Ovary (tissue), 9 donors: Measurements from ENCODE around the gene SEZ6. TPM values are rescaled to one million over a fixed set of nuclear protein-coding genes. Genes with fewer than 3 reads are reported as not detected.

Experiments
- DNase-seq, 5 donors: peaks; one replicate each; pipeline ENCODE4 v3.0.0-alpha.2; 2019 to 2020
- H3K27ac ChIP-seq, 2 donors: fragments of 200-600 bp; one replicate each; pipeline versions ENCODE4 v1.5.1 to v1.8.0; 2019 to 2022
- H3K27me3 ChIP-seq: fragments of 200-600 bp; one replicate; pipeline ENCODE4 v1.8.0; 2022
- H3K36me3 ChIP-seq: fragments of 200-600 bp; sonication (generic); one replicate; pipeline ENCODE4 v1.5.1; 2019
- H3K4me1 ChIP-seq: one replicate; pipeline ENCODE4 v1.8.1; 2013; ENCODE audit warnings: mild to moderate bottlenecking, moderate library complexity; ENCODE audit not compliant: insufficient read depth
- H3K4me3 ChIP-seq: fragments of 200-600 bp; sonication (generic); one replicate; pipeline ENCODE4 v1.5.1; 2017
- H3K9me3 ChIP-seq, 2 donors: fragments of 200-600 bp in 1 of 2; sonication (generic) in 1 of 2; one replicate each; pipeline versions ENCODE4 v1.5.1 to v1.8.1; 2013 to 2019; ENCODE audit warnings: mild to moderate bottlenecking in 1 of 2, moderate library complexity in 1 of 2
- EP300 ChIP-seq: sonication (generic); formaldehyde crosslinking; IDR thresholded peaks from one replicate; pipeline ENCODE4 v1.6.1; 2017; ENCODE audit warnings: antibody characterized with exemption
- POLR2A ChIP-seq: fragments of 450-650 bp; IDR thresholded peaks from one replicate; pipeline ENCODE4 v1.6.1; 2017; ENCODE audit warnings: antibody characterized with exemption, mild to moderate bottlenecking, moderate library complexity
- WGBS, 3 donors: extraction: QIAGEN DNeasy Blood & Tissue Kit in 1 of 3; methylation state at CpG; one replicate each; pipeline versions ENCODE4 v1.1.5 to v1.1.7; 2013 to 2017; 5-methylcytosine and 5-hydroxymethylcytosine counted together
- intact Hi-C, 4 donors: fragments of 100-400 bp; cut with DNase I; formaldehyde crosslinking; loops; one replicate each; pipeline versions ENCODE4 v1.11.0 to v1.15.1; 2022 to 2023
- polyA plus RNA-seq, 2 donors: library from polyadenylated mRNA; stranded (reverse); fragments of 200-250 nt in 1 of 2; fragments of 350-450 nt in 1 of 2; fragmentation: Illumina TruSeq in 1 of 2; extraction: RNeasy Lipid Tissue Mini Kit (QIAGEN cat#74804) in 1 of 2; gene quantifications; one replicate each; pipeline ENCODE4 v1.2.3, GENCODE V29; 2013 to 2014
- total RNA-seq, 7 donors: library from RNA; depleted of rRNA in 2 of 7; stranded (reverse); fragments of >200 nt in 2 of 7; fragmentation: NEBNext Ultra II Directional in 3 of 7; extraction: Animal tissue kit (Norgen Biotek cat#: 25700) in 3 of 7; gene quantifications; one replicate each; pipeline versions ENCODE4 v1.1.0 to v1.2.4, GENCODE V29; 2016 to 2023
- TF ChIP-seq, protein P1 (sequence below), 3 donors: fragments of 450-650 bp in 2 of 3; fragments of 200-600 bp in 1 of 3; IDR thresholded peaks; one replicate each; pipeline versions ENCODE4 v1.5.1 to v1.8.0; 2016 to 2022; ENCODE audit warnings: antibody characterized with exemption in 3 of 3, mild to moderate bottlenecking in 1 of 3
- donor health status: DM: no; HTN: no; CAD: no; lungs with moderate emphysema.
- donor health status: DM: no; HTN: no; CAD: no.
- donor health status: Bipolar disorder and iron deficiency.
- donor health status: DM: yes; HTN: yes; CAD: no.
- donor health status: DM: no; HTN: no; CAD: no.
- donor health status: DM: yes; HTN: yes; CAD: no.

Gene SEZ6
- total and polyA plus RNA-seq, 9 donors: not detected

DNA sequence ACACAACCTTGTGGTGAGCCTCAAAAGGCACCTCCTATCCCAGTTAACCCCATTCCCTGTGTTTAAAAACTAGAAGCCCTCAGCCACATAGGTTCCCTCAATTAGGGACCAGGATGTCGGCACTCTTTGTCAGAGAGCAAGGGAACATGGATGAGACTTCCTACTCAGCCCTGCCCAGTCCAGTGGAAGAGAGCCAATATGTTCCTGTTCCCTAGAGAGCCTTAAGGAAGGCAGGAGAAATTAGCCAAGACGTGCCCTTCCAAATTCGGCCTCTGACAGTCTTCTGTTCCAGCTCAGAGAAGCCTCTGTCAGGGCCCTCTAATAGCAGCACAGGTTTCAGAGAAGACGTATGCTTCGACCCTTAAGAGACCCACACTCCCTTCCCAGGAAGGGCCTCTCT, 88.4 kb downstream of the SEZ6 start:
- H3K36me3 ChIP-seq: no peaks in the 10 kb centered on the region
- intact Hi-C loops: loop anchor here in 2 of 4 donors (10.0 kb wide), 1 partner anchor 153 kb away; no protein-coding TSS in a partner anchor
- 55 to 69% (median 68%) methylated on average over 5 of the region's 5 CpGs for WGBS, 3 donors
- H3K27me3 ChIP-seq: no peaks in the 10 kb centered on the region
- TF ChIP-seq, protein P1, sequence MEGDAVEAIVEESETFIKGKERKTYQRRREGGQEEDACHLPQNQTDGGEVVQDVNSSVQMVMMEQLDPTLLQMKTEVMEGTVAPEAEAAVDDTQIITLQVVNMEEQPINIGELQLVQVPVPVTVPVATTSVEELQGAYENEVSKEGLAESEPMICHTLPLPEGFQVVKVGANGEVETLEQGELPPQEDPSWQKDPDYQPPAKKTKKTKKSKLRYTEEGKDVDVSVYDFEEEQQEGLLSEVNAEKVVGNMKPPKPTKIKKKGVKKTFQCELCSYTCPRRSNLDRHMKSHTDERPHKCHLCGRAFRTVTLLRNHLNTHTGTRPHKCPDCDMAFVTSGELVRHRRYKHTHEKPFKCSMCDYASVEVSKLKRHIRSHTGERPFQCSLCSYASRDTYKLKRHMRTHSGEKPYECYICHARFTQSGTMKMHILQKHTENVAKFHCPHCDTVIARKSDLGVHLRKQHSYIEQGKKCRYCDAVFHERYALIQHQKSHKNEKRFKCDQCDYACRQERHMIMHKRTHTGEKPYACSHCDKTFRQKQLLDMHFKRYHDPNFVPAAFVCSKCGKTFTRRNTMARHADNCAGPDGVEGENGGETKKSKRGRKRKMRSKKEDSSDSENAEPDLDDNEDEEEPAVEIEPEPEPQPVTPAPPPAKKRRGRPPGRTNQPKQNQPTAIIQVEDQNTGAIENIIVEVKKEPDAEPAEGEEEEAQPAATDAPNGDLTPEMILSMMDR (IDR thresholded peaks at IDR 0.05): no peak
- TF ChIP-seq EP300 (no peak), POLR2A (no peak)
- H3K4me1 ChIP-seq: no peaks in the 10 kb centered on the region
- H3K9me3 ChIP-seq: no peaks in the 10 kb centered on the region
- no peak overlapping the region for H3K27ac ChIP-seq
- no peak for DNase-seq
- H3K4me3 ChIP-seq: no peak overlapping the region

DNA sequence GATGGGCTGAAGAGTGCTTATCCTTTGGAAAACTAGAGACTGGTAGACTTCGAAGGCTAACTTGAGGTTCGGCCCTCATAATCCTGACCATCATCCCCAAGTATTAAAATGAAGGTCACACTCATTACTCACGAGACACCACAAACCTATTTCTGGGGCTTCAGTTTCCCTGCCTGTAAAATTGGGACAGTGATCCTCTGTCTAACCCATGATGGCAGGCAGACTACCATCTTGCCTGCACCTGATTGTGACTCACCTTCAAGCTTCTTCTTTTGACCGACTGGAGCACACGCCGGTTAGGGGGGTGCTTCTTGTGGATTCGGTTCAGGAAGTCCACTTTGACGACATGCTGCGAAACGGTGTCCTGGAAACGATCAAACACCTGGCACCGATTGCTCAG, 88.8 kb downstream of the SEZ6 start:
- Histone ChIP-seq H3K4me3 (no peak overlapping the region), H3K27ac (no peak overlapping the region), H3K4me1 (no peaks in the 10 kb centered on the region), H3K9me3 (no peaks in the 10 kb centered on the region), H3K36me3 (no peaks in the 10 kb centered on the region), H3K27me3 (no peaks in the 10 kb centered on the region)
- WGBS, 3 donors: 80 to 83% (median 82%) methylated on average over 12 of the region's 12 CpGs
- intact Hi-C loops: loop anchor here in 2 of 4 donors (10.0 kb wide), 1 partner anchor 152 kb away; no protein-coding TSS in a partner anchor
- DNase-seq: no peak
- no peak for TF ChIP-seq POLR2A
- no peak for TF ChIP-seq EP300
- TF ChIP-seq, protein P1 (IDR thresholded peaks at IDR 0.05): no peak

DNA sequence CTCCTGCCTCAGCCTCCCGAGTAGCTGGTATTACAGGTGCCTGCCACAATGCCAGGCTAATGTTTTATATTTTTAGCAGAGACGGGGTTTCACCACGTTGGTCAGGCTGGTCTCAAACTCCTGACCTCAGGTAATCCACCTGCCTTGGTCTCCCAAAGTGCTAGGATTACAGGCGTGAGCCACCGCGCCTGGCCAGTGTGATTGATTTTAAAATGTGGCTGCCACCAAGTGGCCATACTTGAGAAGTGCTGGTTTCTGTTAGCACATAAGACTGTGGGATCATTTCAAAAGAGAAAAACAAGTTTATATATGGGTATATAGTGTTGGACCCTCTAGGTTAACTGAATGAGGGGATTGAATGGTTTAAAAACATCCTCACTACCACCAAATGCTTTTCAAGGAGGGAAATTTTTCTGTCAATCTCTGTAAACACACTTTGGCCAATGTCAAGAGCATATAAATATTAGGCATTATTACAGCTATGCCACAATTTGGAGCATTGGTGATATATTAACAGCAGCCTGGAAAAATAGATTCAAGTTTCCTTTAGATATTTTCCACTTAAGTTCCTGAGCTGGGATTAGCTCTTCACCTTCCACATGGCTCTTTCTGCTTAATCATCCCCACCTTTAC, 89.4 kb downstream of the SEZ6 start:
- Histone ChIP-seq H3K4me3 (no peak overlapping the region), H3K27ac (no peak overlapping the region), H3K27me3 (no peaks in the 10 kb centered on the region), H3K36me3 (no peaks in the 10 kb centered on the region), H3K9me3 (no peaks in the 10 kb centered on the region), H3K4me1 (no peaks in the 10 kb centered on the region)
- peak in 2 of 5 donors; percentile 52 to 54 for DNase-seq
- intact Hi-C loops: loop anchor here in 2 of 4 donors (10.0 kb wide), 1 partner anchor 152 kb away; no protein-coding TSS in a partner anchor
- TF ChIP-seq, protein P1 (IDR thresholded peaks at IDR 0.05): peak; percentile 16 to 48 (median 42)
- no peak for TF ChIP-seq EP300
- 38 to 47% (median 38%) methylated on average over 6 of the region's 6 CpGs for WGBS, 3 donors

DNA sequence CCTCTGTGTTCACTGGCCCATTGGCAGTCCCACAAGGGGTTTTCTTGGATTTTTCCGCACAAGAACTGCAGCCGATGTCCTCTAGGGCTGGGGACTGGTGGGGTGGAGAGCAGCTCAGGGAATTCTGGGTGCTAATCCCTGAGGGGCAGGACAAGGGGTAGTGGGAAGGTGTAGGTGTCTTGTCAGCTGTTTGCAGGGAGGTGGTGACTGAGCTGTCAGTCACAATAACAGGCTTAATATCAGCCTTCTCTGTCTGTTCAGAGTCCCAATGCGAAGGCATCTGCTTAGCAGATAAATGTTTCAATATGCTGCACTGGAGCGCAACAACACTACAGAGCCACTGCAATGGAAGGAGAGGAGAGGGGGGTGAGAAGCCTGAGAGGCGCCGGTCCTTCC, 92.9 kb downstream of the SEZ6 start:
- Histone ChIP-seq H3K4me1 (peaks cover 7% of the 10 kb centered on the region), H3K27ac (no peak overlapping the region), H3K36me3 (no peaks in the 10 kb centered on the region), H3K9me3 (no peaks in the 10 kb centered on the region), H3K4me3 (no peak overlapping the region), H3K27me3 (no peaks in the 10 kb centered on the region)
- intact Hi-C loops: loop anchor here in 2 of 4 donors (10.0 kb wide), 1 partner anchor 148 kb away; no protein-coding TSS in a partner anchor
- 91 to 97% (median 92%) methylated on average over 6 of the region's 6 CpGs for WGBS, 3 donors
- DNase-seq: no peak
- TF ChIP-seq EP300 (no peak), POLR2A (no peak)
- TF ChIP-seq, protein P1 (IDR thresholded peaks at IDR 0.05): no peak
